ENCODE measurements around the gene KRTAP5-1. TPM values are rescaled to one million over a fixed set of nuclear protein-coding genes. Genes with fewer than 3 reads are reported as not detected.
"Not testable (repeated sequence)": the region's sequence is repeated elsewhere in the genome, so short reads cannot be mapped to it uniquely, and the experiment has no call there.

Gene KRTAP5-1
- total and polyA plus RNA-seq, 8 donors: 0.21 TPM; not detected in 7

DNA sequence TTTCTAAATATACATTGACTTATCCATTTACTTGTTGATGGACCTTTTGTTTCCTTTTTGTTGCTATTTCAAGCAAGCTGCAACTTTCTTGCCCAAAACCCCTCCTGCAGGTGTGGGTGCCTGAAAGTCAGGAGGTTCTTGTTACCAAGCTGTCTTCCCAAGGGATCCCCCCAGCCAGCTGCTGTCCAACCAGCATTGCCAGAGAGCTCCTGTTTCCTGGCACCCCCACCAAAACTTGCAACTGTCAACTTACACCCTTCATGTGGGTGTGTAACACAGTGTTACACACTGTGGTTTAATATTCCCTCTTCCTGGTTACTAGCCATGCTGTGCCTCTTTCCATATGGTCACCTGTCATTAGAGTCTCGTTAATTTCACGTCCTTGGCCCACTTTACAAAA lies 1.6 kb upstream of the KRTAP5-1 start:
- intact Hi-C loops (cut with DNase I): no loop called here
- Histone ChIP-seq H3K4me3 (no peak overlapping the region), H3K27ac (no peak overlapping the region), H3K27me3 (peaks cover 0 to 13% of the 10 kb centered on the region in 2 donors), H3K9me3 (no peaks in the 10 kb centered on the region), H3K36me3 (no peaks in the 10 kb centered on the region), H3K4me1 (peaks cover 0 to 6% of the 10 kb centered on the region in 2 donors)
- TF ChIP-seq, protein P1, sequence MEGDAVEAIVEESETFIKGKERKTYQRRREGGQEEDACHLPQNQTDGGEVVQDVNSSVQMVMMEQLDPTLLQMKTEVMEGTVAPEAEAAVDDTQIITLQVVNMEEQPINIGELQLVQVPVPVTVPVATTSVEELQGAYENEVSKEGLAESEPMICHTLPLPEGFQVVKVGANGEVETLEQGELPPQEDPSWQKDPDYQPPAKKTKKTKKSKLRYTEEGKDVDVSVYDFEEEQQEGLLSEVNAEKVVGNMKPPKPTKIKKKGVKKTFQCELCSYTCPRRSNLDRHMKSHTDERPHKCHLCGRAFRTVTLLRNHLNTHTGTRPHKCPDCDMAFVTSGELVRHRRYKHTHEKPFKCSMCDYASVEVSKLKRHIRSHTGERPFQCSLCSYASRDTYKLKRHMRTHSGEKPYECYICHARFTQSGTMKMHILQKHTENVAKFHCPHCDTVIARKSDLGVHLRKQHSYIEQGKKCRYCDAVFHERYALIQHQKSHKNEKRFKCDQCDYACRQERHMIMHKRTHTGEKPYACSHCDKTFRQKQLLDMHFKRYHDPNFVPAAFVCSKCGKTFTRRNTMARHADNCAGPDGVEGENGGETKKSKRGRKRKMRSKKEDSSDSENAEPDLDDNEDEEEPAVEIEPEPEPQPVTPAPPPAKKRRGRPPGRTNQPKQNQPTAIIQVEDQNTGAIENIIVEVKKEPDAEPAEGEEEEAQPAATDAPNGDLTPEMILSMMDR (IDR thresholded peaks at IDR 0.05): no peak
- DNase-seq (no peak), ATAC-seq (no peak)

DNA sequence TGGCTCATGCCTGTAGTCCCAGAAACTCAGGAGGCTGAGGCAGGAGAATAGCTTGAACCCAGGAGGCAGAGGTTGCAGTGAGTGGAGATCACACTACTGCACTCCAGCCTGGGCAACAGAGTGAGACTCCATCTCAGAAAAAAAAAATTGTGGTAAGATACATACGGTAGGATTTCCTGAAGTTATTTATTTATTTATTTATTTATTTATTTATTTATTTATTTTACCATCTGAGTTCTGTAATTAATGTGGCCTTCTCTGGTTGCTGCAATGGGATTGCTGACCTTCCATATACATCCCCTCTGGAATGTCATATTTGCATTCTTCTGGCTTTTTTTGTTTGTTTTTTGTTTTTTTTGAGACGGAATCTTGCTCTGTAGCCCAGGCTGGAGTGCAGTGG lies 2.2 kb downstream of the KRTAP5-1 start:
- DNase-seq; H3K9me3 ChIP-seq; H3K4me1 ChIP-seq; H3K36me3 ChIP-seq; intact Hi-C loops (cut with DNase I); H3K4me3 ChIP-seq; H3K27ac ChIP-seq; ATAC-seq; H3K27me3 ChIP-seq: not testable (repeated sequence)

DNA sequence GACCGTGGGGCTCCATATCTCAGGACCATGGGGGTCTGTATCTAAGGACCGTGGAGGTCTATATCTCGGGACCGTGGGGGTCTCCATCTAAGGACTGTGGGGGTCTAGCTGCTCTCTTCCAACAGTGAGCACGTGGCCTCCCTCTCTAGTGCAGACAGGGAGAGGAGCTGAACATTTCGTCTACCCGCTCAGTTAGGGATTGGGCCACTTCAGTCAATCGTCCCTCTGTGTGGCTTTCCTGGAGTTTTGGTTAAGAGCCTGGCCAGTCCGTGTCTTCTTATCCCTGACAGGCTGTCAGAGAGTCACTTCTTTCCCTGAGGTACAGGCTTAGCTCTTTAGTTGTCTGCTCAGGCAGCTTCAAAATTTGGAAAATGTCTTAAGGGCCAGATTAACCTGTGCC lies 3.1 kb downstream of the KRTAP5-1 start:
- no peaks in the 10 kb centered on the region for H3K4me1 ChIP-seq
- peaks cover 0 to 3% of the 10 kb centered on the region in 2 donors for H3K9me3 ChIP-seq
- intact Hi-C loops (cut with DNase I): no loop called here
- H3K27me3 ChIP-seq: peaks cover 0 to 6% of the 10 kb centered on the region in 2 donors
- no peak overlapping the region for H3K27ac ChIP-seq
- no peak overlapping the region for H3K4me3 ChIP-seq
- H3K36me3 ChIP-seq: no peaks in the 10 kb centered on the region
- ATAC-seq: no peak
- no peak for DNase-seq
- TF ChIP-seq, protein P1 (IDR thresholded peaks at IDR 0.05): no peak

DNA sequence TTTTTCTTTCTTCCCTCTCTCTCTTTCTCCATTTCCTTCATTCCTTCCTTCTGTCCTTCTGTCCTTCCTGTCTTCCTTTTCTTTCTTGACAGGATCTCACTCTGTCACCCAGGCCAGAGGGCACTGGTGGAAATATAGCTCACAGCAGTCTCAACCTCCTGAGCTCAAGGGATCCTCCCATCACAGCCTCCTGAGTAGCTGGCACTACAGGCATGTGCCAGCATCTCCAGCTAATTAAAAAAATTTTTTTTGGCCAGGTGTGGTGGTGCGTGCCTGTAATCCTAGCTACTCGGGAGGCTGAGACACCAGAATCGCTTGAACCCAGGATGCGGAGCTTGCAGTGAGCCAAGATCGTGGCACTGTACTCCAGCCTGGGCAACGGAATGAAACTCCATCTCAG lies 8.3 kb downstream of the KRTAP5-1 start:
- ATAC-seq: no peak
- H3K36me3 ChIP-seq: no peaks in the 10 kb centered on the region
- peaks cover 5 to 25% of the 10 kb centered on the region in 2 donors for H3K4me1 ChIP-seq
- no peak overlapping the region for H3K27ac ChIP-seq
- H3K4me3 ChIP-seq: no peak overlapping the region
- intact Hi-C loops (cut with DNase I): no loop called here
- DNase-seq: no peak
- TF ChIP-seq, protein P1 (IDR thresholded peaks at IDR 0.05): no peak
- peaks cover 3 to 43% of the 10 kb centered on the region in 2 donors for H3K27me3 ChIP-seq
- peaks cover 0 to 3% of the 10 kb centered on the region in 2 donors for H3K9me3 ChIP-seq

DNA sequence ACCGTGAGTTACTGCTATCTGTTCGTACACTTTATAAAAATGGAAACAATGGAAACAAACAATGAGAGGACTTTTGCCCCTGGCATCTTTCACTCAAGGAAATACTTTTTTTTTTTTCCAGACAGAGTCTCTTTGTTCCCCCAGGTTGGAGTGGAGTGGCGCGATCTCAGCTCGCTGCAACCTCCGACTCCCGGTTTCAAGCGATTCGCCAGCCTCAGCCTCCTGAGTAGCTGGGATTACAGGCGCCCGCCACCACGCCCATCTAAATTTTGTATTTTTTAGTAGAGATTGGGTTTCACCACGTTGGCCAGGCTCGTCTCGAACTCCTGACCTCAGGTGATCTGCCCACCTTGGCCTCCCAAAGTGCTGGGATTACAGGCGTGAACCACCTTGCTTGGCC lies 9.3 kb downstream of the KRTAP5-1 start:
- H3K4me3 ChIP-seq; H3K27ac ChIP-seq; intact Hi-C loops (cut with DNase I); DNase-seq; ATAC-seq; H3K9me3 ChIP-seq; H3K36me3 ChIP-seq: not testable (repeated sequence)
- Histone ChIP-seq H3K27me3 (peaks cover 3 to 52% of the 10 kb centered on the region in 2 donors), H3K4me1 (peaks cover 8 to 30% of the 10 kb centered on the region in 2 donors)

DNA sequence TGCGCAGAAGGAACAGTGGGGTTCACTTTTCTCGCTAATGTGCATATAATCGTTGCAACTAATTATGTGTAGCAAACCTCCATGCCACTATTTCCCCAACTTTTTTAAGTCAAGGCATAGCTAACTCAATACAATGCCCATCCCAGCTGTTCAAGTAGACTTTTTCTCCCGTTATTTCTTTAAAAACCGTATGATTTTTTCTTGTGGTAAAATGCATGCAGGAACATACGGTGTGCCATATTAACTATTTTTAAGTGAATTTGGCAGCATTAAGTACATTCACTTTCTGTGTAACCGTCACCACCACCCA lies 10.2 kb downstream of the KRTAP5-1 start:
- peaks cover 0 to 3% of the 10 kb centered on the region in 2 donors for H3K9me3 ChIP-seq
- DNase-seq (no peak), ATAC-seq (no peak)
- no peak overlapping the region for H3K4me3 ChIP-seq
- intact Hi-C loops (cut with DNase I): no loop called here
- peaks cover 3 to 61% of the 10 kb centered on the region in 2 donors for H3K27me3 ChIP-seq
- H3K27ac ChIP-seq: no peak overlapping the region
- TF ChIP-seq, protein P1 (IDR thresholded peaks at IDR 0.05): no peak
- peaks cover 8 to 34% of the 10 kb centered on the region in 2 donors for H3K4me1 ChIP-seq
- H3K36me3 ChIP-seq: no peaks in the 10 kb centered on the region

All from left lung (tissue), 10 donors.